ENCODE measurements around the gene SLC13A2. TPM values are rescaled to one million over a fixed set of nuclear protein-coding genes. Genes with fewer than 3 reads are reported as not detected.

The SLC13A2 gene
- total RNA-seq, 1 experiment from 2014 or later: not detected

GRCh38 chr17:28447396-28447760 is 26.1 kb upstream of the SLC13A2 start:
- Histone ChIP-seq H3K36me3 (ENCODE audit: control insufficient read depth in 1 of 2, insufficient read depth in 2 of 2, low read length in 2 of 2) (no peaks in the 10 kb centered on the region), H2AFZ (ENCODE audit: low read depth, low read length, poor library complexity, severe bottlenecking) (no peak overlapping the region), H3K4me3 (replicated peaks in 1 of 2; ENCODE audit: low read depth in 1 of 2, low read length in 2 of 2) (no peak overlapping the region), H3K9me3 (ENCODE audit: control insufficient read depth in 1 of 2, insufficient read depth in 1 of 2, low read depth in 1 of 2, low read length in 2 of 2) (no peaks in the 10 kb centered on the region), H3K9me2 (ENCODE audit: insufficient read depth) (no peaks in the 10 kb centered on the region), H4K20me1 (ENCODE audit: insufficient read depth) (no peaks in the 10 kb centered on the region), H3K27me3 (ENCODE audit: insufficient read depth, low read length) (no peaks in the 10 kb centered on the region), H3K4me1 (ENCODE audit: control insufficient read depth in 1 of 2, insufficient read depth in 2 of 2, low read length in 2 of 2) (no peaks in the 10 kb centered on the region), H3K79me2 (ENCODE audit: insufficient read depth, low read length) (no peaks in the 10 kb centered on the region), H3K4me2 (ENCODE audit: low read length) (no peak overlapping the region), H3K27ac (ENCODE audit: low read depth, low read length) (no peak overlapping the region), H3K9ac (ENCODE audit: low read length) (no peak overlapping the region)
- no peak for ATAC-seq
- no TSS peak for BruUV-seq (replicated peaks)
- DNase-seq (ENCODE audit: low read depth, low spot score): no peak
- CTCF ChIA-PET: no interaction called here
- POLR2A ChIA-PET: no interaction called here
- TF ChIP-seq SP1 (IDR thresholded peaks at IDR 0.05; ENCODE audit: low read depth) (no peak), CBX3 (IDR thresholded peaks at IDR 0.05; ENCODE audit: low read depth) (no peak), ELF1 (IDR thresholded peaks at IDR 0.05; ENCODE audit: borderline replicate concordance, low read depth) (no peak), MAX (IDR thresholded peaks at IDR 0.05) (no peak), EZH2phosphoT487 (IDR thresholded peaks at IDR 0.05; ENCODE audit: borderline replicate concordance) (no peak), ZFX (IDR thresholded peaks at IDR 0.05) (no peak), SIN3A (IDR thresholded peaks at IDR 0.05; ENCODE audit: low read depth) (no peak), SRF (IDR thresholded peaks at IDR 0.05; ENCODE audit: low read depth) (no peak), JUND (IDR thresholded peaks at IDR 0.05) (no peak), ATF3 (IDR thresholded peaks at IDR 0.05) (no peak), RAD21 (IDR thresholded peaks at IDR 0.05; ENCODE audit: low read depth) (no peak), FOSL1 (IDR thresholded peaks at IDR 0.05; ENCODE audit: low read depth) (no peak), EGR1 (IDR thresholded peaks at IDR 0.05; ENCODE audit: low read depth) (no peak), POLR2AphosphoS5 (IDR thresholded peaks at IDR 0.05; ENCODE audit: low read depth, low read length) (no peak), POLR2A (IDR thresholded peaks at IDR 0.05; ENCODE audit: borderline replicate concordance, extremely low read depth, insufficient read depth, insufficient read length) (no peak)
- TF ChIP-seq, protein P1, sequence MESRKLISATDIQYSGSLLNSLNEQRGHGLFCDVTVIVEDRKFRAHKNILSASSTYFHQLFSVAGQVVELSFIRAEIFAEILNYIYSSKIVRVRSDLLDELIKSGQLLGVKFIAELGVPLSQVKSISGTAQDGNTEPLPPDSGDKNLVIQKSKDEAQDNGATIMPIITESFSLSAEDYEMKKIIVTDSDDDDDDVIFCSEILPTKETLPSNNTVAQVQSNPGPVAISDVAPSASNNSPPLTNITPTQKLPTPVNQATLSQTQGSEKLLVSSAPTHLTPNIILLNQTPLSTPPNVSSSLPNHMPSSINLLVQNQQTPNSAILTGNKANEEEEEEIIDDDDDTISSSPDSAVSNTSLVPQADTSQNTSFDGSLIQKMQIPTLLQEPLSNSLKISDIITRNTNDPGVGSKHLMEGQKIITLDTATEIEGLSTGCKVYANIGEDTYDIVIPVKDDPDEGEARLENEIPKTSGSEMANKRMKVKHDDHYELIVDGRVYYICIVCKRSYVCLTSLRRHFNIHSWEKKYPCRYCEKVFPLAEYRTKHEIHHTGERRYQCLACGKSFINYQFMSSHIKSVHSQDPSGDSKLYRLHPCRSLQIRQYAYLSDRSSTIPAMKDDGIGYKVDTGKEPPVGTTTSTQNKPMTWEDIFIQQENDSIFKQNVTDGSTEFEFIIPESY (IDR thresholded peaks at IDR 0.05; ENCODE audit: extremely low read depth, insufficient replicate concordance, low read length): no peak
- TF ChIP-seq, protein P2, sequence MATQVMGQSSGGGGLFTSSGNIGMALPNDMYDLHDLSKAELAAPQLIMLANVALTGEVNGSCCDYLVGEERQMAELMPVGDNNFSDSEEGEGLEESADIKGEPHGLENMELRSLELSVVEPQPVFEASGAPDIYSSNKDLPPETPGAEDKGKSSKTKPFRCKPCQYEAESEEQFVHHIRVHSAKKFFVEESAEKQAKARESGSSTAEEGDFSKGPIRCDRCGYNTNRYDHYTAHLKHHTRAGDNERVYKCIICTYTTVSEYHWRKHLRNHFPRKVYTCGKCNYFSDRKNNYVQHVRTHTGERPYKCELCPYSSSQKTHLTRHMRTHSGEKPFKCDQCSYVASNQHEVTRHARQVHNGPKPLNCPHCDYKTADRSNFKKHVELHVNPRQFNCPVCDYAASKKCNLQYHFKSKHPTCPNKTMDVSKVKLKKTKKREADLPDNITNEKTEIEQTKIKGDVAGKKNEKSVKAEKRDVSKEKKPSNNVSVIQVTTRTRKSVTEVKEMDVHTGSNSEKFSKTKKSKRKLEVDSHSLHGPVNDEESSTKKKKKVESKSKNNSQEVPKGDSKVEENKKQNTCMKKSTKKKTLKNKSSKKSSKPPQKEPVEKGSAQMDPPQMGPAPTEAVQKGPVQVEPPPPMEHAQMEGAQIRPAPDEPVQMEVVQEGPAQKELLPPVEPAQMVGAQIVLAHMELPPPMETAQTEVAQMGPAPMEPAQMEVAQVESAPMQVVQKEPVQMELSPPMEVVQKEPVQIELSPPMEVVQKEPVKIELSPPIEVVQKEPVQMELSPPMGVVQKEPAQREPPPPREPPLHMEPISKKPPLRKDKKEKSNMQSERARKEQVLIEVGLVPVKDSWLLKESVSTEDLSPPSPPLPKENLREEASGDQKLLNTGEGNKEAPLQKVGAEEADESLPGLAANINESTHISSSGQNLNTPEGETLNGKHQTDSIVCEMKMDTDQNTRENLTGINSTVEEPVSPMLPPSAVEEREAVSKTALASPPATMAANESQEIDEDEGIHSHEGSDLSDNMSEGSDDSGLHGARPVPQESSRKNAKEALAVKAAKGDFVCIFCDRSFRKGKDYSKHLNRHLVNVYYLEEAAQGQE (IDR thresholded peaks at IDR 0.05; ENCODE audit: low read depth): no peak
- TF ChIP-seq, protein P3, sequence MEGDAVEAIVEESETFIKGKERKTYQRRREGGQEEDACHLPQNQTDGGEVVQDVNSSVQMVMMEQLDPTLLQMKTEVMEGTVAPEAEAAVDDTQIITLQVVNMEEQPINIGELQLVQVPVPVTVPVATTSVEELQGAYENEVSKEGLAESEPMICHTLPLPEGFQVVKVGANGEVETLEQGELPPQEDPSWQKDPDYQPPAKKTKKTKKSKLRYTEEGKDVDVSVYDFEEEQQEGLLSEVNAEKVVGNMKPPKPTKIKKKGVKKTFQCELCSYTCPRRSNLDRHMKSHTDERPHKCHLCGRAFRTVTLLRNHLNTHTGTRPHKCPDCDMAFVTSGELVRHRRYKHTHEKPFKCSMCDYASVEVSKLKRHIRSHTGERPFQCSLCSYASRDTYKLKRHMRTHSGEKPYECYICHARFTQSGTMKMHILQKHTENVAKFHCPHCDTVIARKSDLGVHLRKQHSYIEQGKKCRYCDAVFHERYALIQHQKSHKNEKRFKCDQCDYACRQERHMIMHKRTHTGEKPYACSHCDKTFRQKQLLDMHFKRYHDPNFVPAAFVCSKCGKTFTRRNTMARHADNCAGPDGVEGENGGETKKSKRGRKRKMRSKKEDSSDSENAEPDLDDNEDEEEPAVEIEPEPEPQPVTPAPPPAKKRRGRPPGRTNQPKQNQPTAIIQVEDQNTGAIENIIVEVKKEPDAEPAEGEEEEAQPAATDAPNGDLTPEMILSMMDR (IDR thresholded peaks at IDR 0.05 in 2 of 3, conservative IDR thresholded peaks at IDR 0.05 in 1 of 3; ENCODE audit: borderline replicate concordance in 1 of 3, insufficient read depth in 1 of 3, low read depth in 2 of 3, low read length in 2 of 3): no peak
- RAD21 ChIA-PET (ENCODE audit: low non-redundant PET in 1 of 2, low total read pairs in 2 of 2, uncharacterized antibody in 2 of 2, unreplicated experiment in 2 of 2): no interaction called here
- intact Hi-C loops (cut with micrococcal nuclease): loop anchor here (10.0 kb wide), 1 partner anchor 73 kb away; the partner anchor contains the start of genes SARM1 and VTN

Measured in HCT116 (cell line).